ENCODE measurements around the gene UBAC1.

UBAC1 gene

DNA sequence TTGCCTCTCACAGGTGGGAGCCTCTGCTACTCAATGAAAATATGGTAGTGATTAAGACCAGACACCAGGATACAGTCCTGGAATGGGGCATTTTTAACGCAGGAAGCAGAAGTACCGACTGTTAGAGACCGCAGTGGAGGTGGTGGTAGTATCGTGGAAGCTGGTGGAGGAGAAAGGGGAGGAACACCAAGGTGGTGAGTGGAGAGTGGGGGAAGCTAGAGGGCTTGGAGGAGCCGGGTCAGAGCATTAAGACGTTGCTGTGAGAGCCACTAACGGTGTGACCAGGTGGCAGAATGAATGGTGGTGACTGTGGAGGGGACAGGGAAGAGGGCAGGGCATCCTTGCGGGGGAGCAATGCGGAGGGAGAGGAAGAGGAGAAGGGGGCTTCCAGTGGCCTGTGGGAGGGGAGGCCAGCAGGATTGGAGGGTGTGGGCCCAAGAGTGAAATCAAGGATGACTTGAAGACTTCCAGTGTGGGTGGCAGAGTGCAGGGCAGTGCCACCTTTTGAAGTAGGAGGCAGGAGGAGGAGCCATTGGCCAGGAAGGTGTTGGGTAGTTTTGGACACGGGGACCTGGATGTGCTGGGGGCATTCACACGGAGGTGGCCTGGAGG lies 1.6 kb upstream of the UBAC1 start:
- H3K4me1 ChIP-seq (ENCODE audit: control insufficient read depth, insufficient read depth, low read length), result peaks cover 13% of the 10 kb centered on the region

DNA sequence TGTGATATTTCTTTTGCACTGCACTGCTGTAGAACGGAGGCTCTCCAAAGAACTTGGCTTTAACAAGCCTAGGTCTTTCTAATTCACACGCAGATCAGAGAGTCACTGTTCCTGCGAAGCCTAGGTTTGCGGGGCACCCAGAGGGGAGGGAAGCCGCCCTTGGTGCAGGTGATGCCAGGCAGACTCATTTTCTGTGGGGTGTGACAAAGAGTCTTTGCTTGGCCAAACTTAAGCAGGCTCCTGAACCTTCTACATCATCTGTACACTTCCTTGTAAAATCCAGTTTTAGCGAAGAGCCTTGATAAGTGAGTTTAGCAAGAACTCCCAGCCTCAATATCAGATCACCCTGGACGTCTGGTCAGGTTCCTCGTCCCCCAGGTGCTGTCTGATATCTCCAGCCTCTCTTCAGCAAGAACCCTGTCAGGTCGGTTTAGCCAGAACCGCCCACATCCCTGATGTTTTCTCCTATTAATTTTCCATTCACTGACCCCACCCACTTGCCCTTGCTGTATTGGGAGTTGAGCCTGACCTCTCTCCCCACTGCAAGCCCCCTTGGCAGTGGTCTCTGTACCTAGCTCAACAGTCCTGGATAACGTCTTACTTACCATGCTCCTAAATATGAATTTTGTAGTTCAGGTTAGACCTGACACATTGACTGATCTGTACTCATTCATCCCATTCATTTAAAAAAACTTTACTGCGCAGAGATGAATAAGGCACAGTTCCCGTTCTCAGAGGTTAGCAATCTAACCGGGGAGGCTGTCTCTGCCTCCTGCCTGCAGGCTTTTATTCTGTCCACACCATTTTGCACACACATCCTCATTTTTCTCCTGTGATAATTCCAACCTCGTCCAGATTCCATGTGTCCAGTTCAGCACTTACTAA lies 880 bp upstream of the UBAC1 start:
- no peaks in the 10 kb centered on the region for H3K9me3 ChIP-seq (replicated peaks; ENCODE audit: low read length)
- H3K9ac ChIP-seq (ENCODE audit: low read depth, low read length), result no peak overlapping the region
- no peak overlapping the region for H3K4me3 ChIP-seq (ENCODE audit: low read length)
- H3K4me2 ChIP-seq (ENCODE audit: low read length), result peak overlapping the region; percentile 45
- H3K27me3 ChIP-seq (ENCODE audit: control insufficient read depth, insufficient read depth, low read length), result peaks cover 8% of the 10 kb centered on the region
- peaks cover 10% of the 10 kb centered on the region for H3K4me1 ChIP-seq (ENCODE audit: control insufficient read depth, insufficient read depth, low read length)
- no peaks in the 10 kb centered on the region for H3K36me3 ChIP-seq (ENCODE audit: insufficient read depth, low read length)

More for the DNA sequence above, 1.6 kb upstream of the UBAC1 start:
- Histone ChIP-seq H3K4me2 (ENCODE audit: low read length) (no peak overlapping the region), H3K9me3 (replicated peaks; ENCODE audit: low read length) (no peaks in the 10 kb centered on the region), H3K36me3 (ENCODE audit: insufficient read depth, low read length) (no peaks in the 10 kb centered on the region), H3K27me3 (ENCODE audit: control insufficient read depth, insufficient read depth, low read length) (peaks cover 8% of the 10 kb centered on the region), H3K9ac (ENCODE audit: low read depth, low read length) (no peak overlapping the region), H3K4me3 (ENCODE audit: low read length) (no peak overlapping the region)

DNA sequence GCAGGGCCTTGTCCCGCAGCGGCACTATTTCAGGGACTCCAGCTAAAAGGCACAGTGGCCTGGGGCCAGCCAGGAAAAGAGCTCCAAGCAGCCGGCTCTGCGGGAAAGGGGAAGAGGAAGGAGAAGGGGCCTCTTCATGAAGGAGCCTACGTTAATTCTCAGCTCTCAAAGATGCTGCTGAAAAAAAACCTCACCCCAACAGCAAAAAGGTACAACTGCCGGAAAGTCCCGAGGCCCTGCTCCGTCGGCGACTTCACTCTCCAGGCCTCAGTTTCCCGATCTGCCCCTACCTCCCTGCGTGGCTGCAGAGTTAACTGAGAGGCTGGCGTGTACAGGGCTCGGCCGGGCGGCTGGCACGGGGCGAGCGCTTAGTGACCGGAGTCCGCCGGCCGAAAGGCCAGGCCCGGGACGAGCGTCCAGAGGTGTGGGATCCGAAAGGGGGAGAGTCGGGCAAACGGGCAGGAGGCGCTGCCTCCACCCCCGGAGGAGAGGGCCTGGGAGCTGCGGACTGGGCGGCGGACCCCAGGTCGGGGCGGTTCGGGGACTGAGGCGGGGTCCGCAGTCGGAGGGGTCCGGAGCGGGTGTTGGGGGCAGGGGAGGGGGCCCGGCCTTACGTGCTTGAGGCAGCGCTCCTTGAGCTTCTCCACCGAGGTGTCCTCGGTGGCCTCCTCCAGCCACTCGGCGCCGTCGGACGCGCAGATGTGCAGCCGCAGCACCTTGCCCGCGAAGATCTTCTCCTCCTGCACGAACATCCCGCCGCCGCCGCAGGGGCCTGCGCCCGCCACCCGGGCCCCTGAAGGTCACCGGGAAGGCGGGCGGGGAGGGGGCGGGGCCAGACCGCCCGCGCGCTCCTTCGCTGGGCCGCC lies 529 bp downstream of the UBAC1 start:
- peak overlapping the region; percentile 83 for H3K4me2 ChIP-seq (ENCODE audit: low read length)
- no peaks in the 10 kb centered on the region for H3K36me3 ChIP-seq (ENCODE audit: insufficient read depth, low read length)
- peak overlapping the region; percentile 74 for H3K9ac ChIP-seq (ENCODE audit: low read depth, low read length)
- H3K4me1 ChIP-seq (ENCODE audit: control insufficient read depth, insufficient read depth, low read length), result peaks cover 10% of the 10 kb centered on the region
- peak overlapping the region; percentile 77 for H3K4me3 ChIP-seq (ENCODE audit: low read length)
- H3K27me3 ChIP-seq (ENCODE audit: control insufficient read depth, insufficient read depth, low read length), result peaks cover 8% of the 10 kb centered on the region
- H3K9me3 ChIP-seq (replicated peaks; ENCODE audit: low read length), result no peaks in the 10 kb centered on the region

DNA sequence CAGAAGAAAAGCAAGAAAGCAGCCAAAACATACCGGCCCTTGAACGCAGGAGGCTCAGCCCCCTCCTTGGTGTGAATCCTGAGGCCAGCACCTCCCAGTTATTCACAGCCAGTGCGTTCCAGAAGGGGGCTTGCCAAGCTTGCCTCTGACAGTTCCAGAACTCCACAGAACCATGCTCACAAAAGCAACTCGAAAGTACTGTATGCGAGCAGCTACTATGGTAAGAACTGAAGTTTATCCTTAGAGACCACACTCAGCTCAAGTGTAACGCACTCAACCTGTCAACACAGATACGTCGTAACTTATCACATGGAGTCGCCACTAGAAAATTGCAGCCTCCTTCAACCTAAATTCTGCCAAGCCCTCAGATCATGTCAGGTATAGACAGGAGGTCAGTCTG lies 1.4 kb downstream of the UBAC1 start:
- peaks cover 8% of the 10 kb centered on the region for H3K27me3 ChIP-seq (ENCODE audit: control insufficient read depth, insufficient read depth, low read length)
- peak overlapping the region; percentile 74 for H3K9ac ChIP-seq (ENCODE audit: low read depth, low read length)
- H3K36me3 ChIP-seq (ENCODE audit: insufficient read depth, low read length), result no peaks in the 10 kb centered on the region
- H3K4me3 ChIP-seq (ENCODE audit: low read length), result peak overlapping the region; percentile 77
- peak overlapping the region; percentile 83 for H3K4me2 ChIP-seq (ENCODE audit: low read length)
- H3K9me3 ChIP-seq (replicated peaks; ENCODE audit: low read length), result no peaks in the 10 kb centered on the region
- peaks cover 10% of the 10 kb centered on the region for H3K4me1 ChIP-seq (ENCODE audit: control insufficient read depth, insufficient read depth, low read length)

DNA sequence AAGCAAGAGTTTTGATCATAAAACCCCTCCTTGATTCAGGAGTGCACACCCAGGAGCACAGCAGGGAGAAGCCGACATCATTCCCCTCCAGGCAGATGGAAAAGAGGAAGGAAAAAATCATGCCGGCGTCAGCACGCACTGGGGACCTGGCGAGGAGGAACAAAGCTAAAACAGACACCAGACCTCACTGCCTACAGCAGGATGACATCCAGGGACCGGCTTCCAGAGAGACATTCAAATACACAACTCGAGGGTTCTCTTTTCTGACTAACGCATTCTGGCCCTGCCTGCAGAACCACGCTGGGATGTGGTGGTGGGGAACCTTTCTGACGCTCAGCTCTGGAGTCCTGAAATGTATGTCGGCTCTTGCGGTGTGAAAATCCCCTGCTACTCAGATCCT lies 2.7 kb downstream of the UBAC1 start:
- no peak overlapping the region for H3K4me2 ChIP-seq (ENCODE audit: low read length)
- H3K9me3 ChIP-seq (replicated peaks; ENCODE audit: low read length), result no peaks in the 10 kb centered on the region
- H3K36me3 ChIP-seq (ENCODE audit: insufficient read depth, low read length), result peaks cover 4% of the 10 kb centered on the region
- H3K4me1 ChIP-seq (ENCODE audit: control insufficient read depth, insufficient read depth, low read length), result peaks cover 10% of the 10 kb centered on the region
- H3K4me3 ChIP-seq (ENCODE audit: low read length), result no peak overlapping the region
- peaks cover 8% of the 10 kb centered on the region for H3K27me3 ChIP-seq (ENCODE audit: control insufficient read depth, insufficient read depth, low read length)
- H3K9ac ChIP-seq (ENCODE audit: low read depth, low read length), result no peak overlapping the region

DNA sequence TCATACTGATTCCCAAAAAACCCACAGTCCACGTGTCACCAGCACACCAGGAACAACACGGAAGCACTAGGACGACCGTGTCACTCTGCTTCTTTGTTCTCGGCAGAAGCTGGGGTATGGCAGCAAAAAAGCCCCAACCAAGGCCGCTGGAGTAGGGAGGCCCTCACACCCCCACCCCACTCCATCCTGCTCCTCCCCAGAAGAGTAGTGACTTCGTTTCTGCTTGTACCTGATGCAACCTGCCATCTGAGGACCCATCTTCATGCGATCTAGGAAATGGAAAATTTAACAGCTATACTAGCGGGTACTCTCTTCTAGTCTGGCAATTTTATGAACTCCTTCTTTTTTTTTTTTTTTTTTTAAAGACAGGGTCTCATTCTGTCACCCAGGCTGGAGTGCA lies 3.7 kb downstream of the UBAC1 start:
- peaks cover 4% of the 10 kb centered on the region for H3K27me3 ChIP-seq (ENCODE audit: control insufficient read depth, insufficient read depth, low read length)
- H3K36me3 ChIP-seq (ENCODE audit: insufficient read depth, low read length), result peaks cover 4% of the 10 kb centered on the region
- H3K4me3 ChIP-seq (ENCODE audit: low read length), result no peak overlapping the region
- H3K9ac ChIP-seq (ENCODE audit: low read depth, low read length), result no peak overlapping the region
- H3K4me1 ChIP-seq (ENCODE audit: control insufficient read depth, insufficient read depth, low read length), result peaks cover 10% of the 10 kb centered on the region
- H3K9me3 ChIP-seq (replicated peaks; ENCODE audit: low read length), result no peaks in the 10 kb centered on the region
- H3K4me2 ChIP-seq (ENCODE audit: low read length), result no peak overlapping the region

DNA sequence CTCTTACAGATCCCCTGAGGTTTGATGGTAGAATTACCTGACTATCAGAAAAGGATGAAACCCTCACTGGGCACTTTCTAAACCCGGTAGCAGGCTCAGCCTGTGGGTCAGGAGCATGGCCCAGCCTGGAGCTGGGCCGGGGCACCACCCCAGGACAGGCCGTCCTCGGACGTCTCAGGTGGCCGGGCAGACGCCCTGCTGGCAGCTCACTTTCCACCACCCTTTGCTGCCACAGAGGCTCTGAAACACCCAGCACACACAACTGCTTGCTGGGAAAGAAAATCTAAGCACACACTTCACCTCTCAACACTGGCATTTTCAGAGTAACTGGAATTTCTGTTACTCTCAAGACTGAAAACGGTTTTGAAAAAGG lies 4.4 kb downstream of the UBAC1 start:
- no peaks in the 10 kb centered on the region for H3K9me3 ChIP-seq (replicated peaks; ENCODE audit: low read length)
- H3K9ac ChIP-seq (ENCODE audit: low read depth, low read length), result no peak overlapping the region
- no peak overlapping the region for H3K4me3 ChIP-seq (ENCODE audit: low read length)
- peaks cover 9% of the 10 kb centered on the region for H3K36me3 ChIP-seq (ENCODE audit: insufficient read depth, low read length)
- H3K27me3 ChIP-seq (ENCODE audit: control insufficient read depth, insufficient read depth, low read length), result no peaks in the 10 kb centered on the region
- H3K4me1 ChIP-seq (ENCODE audit: control insufficient read depth, insufficient read depth, low read length), result peaks cover 15% of the 10 kb centered on the region
- H3K4me2 ChIP-seq (ENCODE audit: low read length), result no peak overlapping the region

DNA sequence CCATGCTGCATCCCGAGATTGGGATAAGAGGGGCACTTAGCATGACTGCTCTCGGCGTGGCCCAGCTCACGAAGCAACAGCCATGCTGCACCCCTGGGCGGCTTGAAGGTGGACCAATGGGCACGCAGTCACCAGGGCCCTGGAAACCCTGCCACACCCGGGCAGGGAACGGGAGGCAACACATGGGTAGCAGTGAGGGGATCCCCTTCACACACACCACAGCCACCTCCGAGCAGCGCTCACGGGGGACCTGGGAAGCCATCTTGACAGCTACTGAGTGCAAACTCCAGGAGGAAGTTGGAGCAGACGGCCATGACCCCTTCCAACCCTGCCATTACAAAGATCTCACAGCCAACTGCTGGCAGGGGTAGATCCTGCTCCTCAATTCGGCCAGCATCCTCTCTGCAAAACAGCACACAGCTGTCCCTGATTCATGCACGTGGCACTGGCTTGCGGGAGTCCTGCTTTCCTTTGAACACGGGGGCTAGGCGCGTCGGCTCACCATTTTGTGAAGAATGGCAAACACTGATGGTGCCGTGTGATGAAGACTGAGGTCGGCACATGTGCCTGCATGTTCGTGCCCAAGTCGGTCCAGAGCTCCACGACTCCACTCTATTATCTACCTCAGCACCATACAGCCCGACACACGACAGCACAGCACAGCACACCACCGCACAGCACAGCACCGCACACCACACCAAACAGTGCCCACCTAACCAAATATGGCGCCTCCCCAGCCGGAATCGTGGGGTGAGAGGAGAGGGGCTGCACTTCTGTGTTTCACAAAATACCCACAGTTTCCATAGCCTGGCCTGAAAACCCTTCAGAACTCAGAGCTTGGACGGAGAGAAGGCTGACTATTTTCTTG lies 5.0 kb downstream of the UBAC1 start:
- Histone ChIP-seq H3K9me3 (replicated peaks; ENCODE audit: low read length) (no peaks in the 10 kb centered on the region), H3K36me3 (ENCODE audit: insufficient read depth, low read length) (peaks cover 9% of the 10 kb centered on the region), H3K4me1 (ENCODE audit: control insufficient read depth, insufficient read depth, low read length) (peaks cover 15% of the 10 kb centered on the region), H3K4me2 (ENCODE audit: low read length) (no peak overlapping the region), H3K27me3 (ENCODE audit: control insufficient read depth, insufficient read depth, low read length) (no peaks in the 10 kb centered on the region), H3K4me3 (ENCODE audit: low read length) (no peak overlapping the region), H3K9ac (ENCODE audit: low read depth, low read length) (no peak overlapping the region)

DNA sequence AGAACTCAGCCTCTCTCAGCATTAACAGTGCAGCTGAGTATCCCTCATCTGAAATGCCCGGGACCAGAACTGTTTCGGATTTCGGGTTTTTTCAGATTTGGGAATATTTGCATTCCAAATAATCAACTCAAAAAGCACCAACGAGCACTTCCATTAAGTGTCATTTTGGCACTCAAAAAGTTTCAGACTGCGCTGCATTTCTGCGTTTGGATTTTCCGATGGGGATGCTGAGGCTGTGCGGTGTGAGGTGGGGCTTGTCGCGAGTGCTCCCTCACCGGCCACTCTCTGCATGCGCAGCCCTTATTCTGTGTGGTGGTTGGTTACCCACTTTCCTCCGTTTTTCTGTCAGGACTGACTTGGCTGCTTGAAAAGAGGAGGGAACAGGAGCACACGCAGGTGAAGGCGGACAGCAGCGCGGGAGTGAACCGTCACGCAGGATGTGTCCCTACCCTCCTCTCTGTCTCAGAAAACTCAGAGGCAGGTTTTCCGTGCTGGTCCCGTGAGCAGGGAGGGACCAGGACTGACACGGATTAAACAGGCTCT lies 8.4 kb downstream of the UBAC1 start:
- H3K4me3 ChIP-seq (ENCODE audit: low read length), result no peak overlapping the region
- peaks cover 5% of the 10 kb centered on the region for H3K4me1 ChIP-seq (ENCODE audit: control insufficient read depth, insufficient read depth, low read length)
- H3K36me3 ChIP-seq (ENCODE audit: insufficient read depth, low read length), result peaks cover 10% of the 10 kb centered on the region
- H3K9ac ChIP-seq (ENCODE audit: low read depth, low read length), result no peak overlapping the region
- no peaks in the 10 kb centered on the region for H3K9me3 ChIP-seq (replicated peaks; ENCODE audit: low read length)
- H3K4me2 ChIP-seq (ENCODE audit: low read length), result no peak overlapping the region
- no peaks in the 10 kb centered on the region for H3K27me3 ChIP-seq (ENCODE audit: control insufficient read depth, insufficient read depth, low read length)

DNA sequence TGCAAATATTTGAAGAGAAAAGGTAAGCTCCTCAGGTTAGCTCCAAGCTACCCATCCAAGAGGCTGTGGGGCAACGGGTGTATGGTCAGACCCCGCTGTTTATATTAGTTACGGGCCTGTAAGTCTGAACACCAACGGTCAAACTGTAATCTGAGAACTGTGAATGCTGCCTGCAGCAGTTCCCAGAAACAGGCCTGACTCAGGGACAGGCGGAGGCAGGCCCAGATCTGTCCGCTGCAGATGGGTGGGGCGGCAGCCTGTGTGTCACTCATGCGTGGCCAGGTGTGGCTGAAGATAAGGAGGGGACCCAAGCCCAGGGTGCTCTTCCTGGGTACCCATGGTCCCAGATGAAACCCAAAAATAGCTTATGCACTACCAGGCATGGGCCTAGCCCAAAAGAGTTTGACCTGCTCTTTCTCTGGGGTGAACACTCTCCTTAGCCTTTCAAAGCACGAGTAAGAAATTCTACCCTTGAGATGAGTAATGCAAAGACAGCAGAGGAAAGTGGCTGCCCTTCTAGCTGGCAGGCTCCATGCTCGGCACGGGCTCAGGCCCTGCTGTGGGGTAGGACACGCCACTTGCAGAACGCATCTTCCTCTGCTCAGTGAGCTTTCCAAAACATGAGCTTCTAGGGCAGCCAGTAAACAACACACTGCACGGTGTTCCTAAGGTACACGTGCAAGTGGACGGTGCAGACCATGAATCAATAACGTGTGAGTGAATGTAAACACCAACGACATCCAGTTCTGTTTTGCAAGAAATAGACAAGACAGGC lies 9.1 kb downstream of the UBAC1 start:
- Histone ChIP-seq H3K4me1 (ENCODE audit: control insufficient read depth, insufficient read depth, low read length) (peaks cover 5% of the 10 kb centered on the region), H3K9ac (ENCODE audit: low read depth, low read length) (no peak overlapping the region), H3K36me3 (ENCODE audit: insufficient read depth, low read length) (peaks cover 10% of the 10 kb centered on the region), H3K27me3 (ENCODE audit: control insufficient read depth, insufficient read depth, low read length) (no peaks in the 10 kb centered on the region), H3K9me3 (replicated peaks; ENCODE audit: low read length) (no peaks in the 10 kb centered on the region), H3K4me2 (ENCODE audit: low read length) (no peak overlapping the region), H3K4me3 (ENCODE audit: low read length) (no peak overlapping the region)
